ENCODE data around the gene TTC7B.

TTC7B gene

DNA sequence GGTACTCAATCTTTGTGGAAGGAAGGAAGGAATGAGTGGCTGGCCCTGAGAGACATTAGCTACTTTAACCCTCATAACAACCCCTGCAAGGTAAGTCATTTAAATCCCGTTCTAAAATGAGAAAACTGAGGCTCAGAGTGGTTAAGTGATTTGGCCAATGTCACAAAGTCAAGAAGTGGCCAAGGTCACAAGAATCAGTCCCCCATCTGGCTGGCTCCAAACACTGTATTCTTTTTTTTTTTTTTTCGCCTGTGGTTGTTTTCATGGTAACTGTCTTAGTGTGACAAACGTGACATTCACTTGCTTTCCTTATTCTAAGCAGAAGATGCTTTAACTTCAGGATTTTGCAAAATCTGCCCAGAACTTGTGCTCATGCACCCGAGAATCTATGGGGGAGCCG is 2.8 kb downstream of the TTC7B start:
- Histone ChIP-seq H3K4me1 (ENCODE audit: control insufficient read depth in 2 of 2, insufficient read depth in 1 of 2, low read depth in 1 of 2, low read length in 2 of 2) (peaks cover 0 to 7% of the 10 kb centered on the region in 2 donors), H4K91ac (ENCODE audit: low read depth, low read length, poor library complexity) (no peak overlapping the region), H3K4me3 (ENCODE audit: low read length in 2 of 2) (no peak overlapping the region), H2BK12ac (ENCODE audit: low read length) (no peak overlapping the region), H3K9me3 (replicated peaks in 1 of 2; ENCODE audit: control insufficient read depth in 2 of 2, insufficient read depth in 1 of 2, low read depth in 1 of 2, low read length in 2 of 2) (no peaks in the 10 kb centered on the region), H3K36me3 (replicated peaks in 1 of 2; ENCODE audit: control insufficient read depth in 2 of 2, insufficient read depth in 2 of 2, low read length in 2 of 2) (no peaks in the 10 kb centered on the region), H3K4me2 (ENCODE audit: insufficient read depth, low read length, poor library complexity, severe bottlenecking) (no peak overlapping the region), H3K27ac (replicated peaks; ENCODE audit: low read length) (no peak overlapping the region), H2AK5ac (ENCODE audit: low read depth, low read length) (no peak overlapping the region), H3K9ac (ENCODE audit: low read depth, low read length, poor library complexity) (no peak overlapping the region), H2BK120ac (ENCODE audit: low read depth, low read length) (no peak overlapping the region), H4K8ac (ENCODE audit: low read depth, low read length) (no peak overlapping the region), H3K23ac (ENCODE audit: low read depth, low read length, poor library complexity) (no peak overlapping the region), H3K4ac (ENCODE audit: low read length) (no peak overlapping the region), H3K18ac (ENCODE audit: low read length) (no peak overlapping the region), H3K79me1 (ENCODE audit: low read depth, low read length) (no peaks in the 10 kb centered on the region), H2BK5ac (ENCODE audit: low read length) (no peak overlapping the region), H2AFZ (ENCODE audit: low read length) (no peak overlapping the region), H2BK15ac (ENCODE audit: low read length) (no peak overlapping the region), H3K27me3 (ENCODE audit: control insufficient read depth in 3 of 3, insufficient read depth in 3 of 3, low read depth in 1 of 3, low read length in 3 of 3) (peaks cover 0 to 4% (median 0%) of the 10 kb centered on the region in 3 experiments), H3K14ac (ENCODE audit: low read length) (no peak overlapping the region)
- no CpG with 5 or more reads among the region's 5 CpGs for WGBS, 2 donors (ENCODE audit: extremely low coverage in 2 of 2, insufficient read length in 2 of 2, insufficient replicate concordance in 1 of 2)
- DNase-seq (ENCODE audit: low spot score): no peak

DNA sequence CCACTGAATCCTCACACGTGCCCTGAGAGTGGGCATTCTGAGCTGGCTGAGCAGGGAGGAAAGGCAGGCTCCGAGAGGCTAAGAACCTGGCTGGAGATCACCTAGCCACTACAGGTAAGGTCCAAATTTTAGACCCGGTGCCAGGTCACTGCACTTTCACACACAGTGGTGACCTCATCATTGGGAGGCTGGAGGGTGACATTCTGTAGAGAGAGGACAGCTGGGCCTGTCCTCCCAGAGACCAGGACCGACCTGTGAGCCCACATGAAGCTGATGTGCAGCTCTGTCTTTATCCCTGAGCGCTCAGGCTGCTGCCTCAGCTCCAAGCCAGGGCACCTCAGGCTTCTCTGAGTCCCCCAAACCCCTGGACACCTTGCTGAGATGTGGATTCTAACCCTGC is 4.1 kb downstream of the TTC7B start:
- H2AK5ac ChIP-seq (ENCODE audit: low read depth, low read length): no peak overlapping the region
- H3K18ac ChIP-seq (ENCODE audit: low read length): no peak overlapping the region
- H4K8ac ChIP-seq (ENCODE audit: low read depth, low read length): no peak overlapping the region
- peak overlapping the region; percentile 39 for H3K9ac ChIP-seq (ENCODE audit: low read depth, low read length, poor library complexity)
- no peaks in the 10 kb centered on the region for H3K9me3 ChIP-seq (replicated peaks in 1 of 2; ENCODE audit: control insufficient read depth in 2 of 2, insufficient read depth in 1 of 2, low read depth in 1 of 2, low read length in 2 of 2)
- H2AFZ ChIP-seq (ENCODE audit: low read length): no peak overlapping the region
- no CpG with 5 or more reads among the region's 5 CpGs for WGBS, 2 donors (ENCODE audit: extremely low coverage in 2 of 2, insufficient read length in 2 of 2, insufficient replicate concordance in 1 of 2)
- H2BK5ac ChIP-seq (ENCODE audit: low read length): no peak overlapping the region
- H3K4me2 ChIP-seq (ENCODE audit: insufficient read depth, low read length, poor library complexity, severe bottlenecking): no peak overlapping the region
- H3K27me3 ChIP-seq (ENCODE audit: control insufficient read depth in 3 of 3, insufficient read depth in 3 of 3, low read depth in 1 of 3, low read length in 3 of 3): peaks cover 0 to 4% (median 0%) of the 10 kb centered on the region in 3 experiments
- no peak overlapping the region for H4K91ac ChIP-seq (ENCODE audit: low read depth, low read length, poor library complexity)
- no peak overlapping the region for H2BK120ac ChIP-seq (ENCODE audit: low read depth, low read length)
- H3K27ac ChIP-seq (replicated peaks; ENCODE audit: low read length): no peak overlapping the region
- H2BK15ac ChIP-seq (ENCODE audit: low read length): no peak overlapping the region
- H2BK12ac ChIP-seq (ENCODE audit: low read length): no peak overlapping the region
- H3K14ac ChIP-seq (ENCODE audit: low read length): no peak overlapping the region
- no peaks in the 10 kb centered on the region for H3K36me3 ChIP-seq (replicated peaks in 1 of 2; ENCODE audit: control insufficient read depth in 2 of 2, insufficient read depth in 2 of 2, low read length in 2 of 2)
- no peak overlapping the region for H3K4me3 ChIP-seq (ENCODE audit: low read length in 2 of 2)
- peaks cover 0 to 7% of the 10 kb centered on the region in 2 donors for H3K4me1 ChIP-seq (ENCODE audit: control insufficient read depth in 2 of 2, insufficient read depth in 1 of 2, low read depth in 1 of 2, low read length in 2 of 2)
- H3K23ac ChIP-seq (ENCODE audit: low read depth, low read length, poor library complexity): no peak overlapping the region
- no peak for DNase-seq (ENCODE audit: low spot score)
- H3K79me1 ChIP-seq (ENCODE audit: low read depth, low read length): no peaks in the 10 kb centered on the region
- no peak overlapping the region for H3K4ac ChIP-seq (ENCODE audit: low read length)

DNA sequence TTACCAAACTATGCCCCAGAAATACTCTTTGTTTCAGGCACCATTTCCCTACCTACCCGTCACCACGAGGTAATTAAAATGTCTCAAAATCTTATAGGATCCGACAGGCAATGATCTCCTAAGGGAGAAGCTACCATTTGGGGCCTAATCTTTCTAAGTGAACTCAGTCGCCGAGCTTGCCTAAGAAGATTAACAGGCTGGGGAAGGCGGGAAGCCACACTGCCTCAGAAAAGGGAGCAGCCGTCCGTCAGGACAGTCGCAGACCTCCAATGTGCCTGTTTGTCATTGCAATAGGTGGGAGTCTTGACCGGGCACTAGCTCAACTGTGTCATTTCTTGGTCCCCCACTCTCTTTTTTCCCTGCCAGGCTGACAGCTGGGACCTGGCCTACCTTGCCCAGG is 4.6 kb downstream of the TTC7B start:
- no peak overlapping the region for H3K4me2 ChIP-seq (ENCODE audit: insufficient read depth, low read length, poor library complexity, severe bottlenecking)
- H3K79me1 ChIP-seq (ENCODE audit: low read depth, low read length): no peaks in the 10 kb centered on the region
- H3K9me3 ChIP-seq (replicated peaks in 1 of 2; ENCODE audit: control insufficient read depth in 2 of 2, insufficient read depth in 1 of 2, low read depth in 1 of 2, low read length in 2 of 2): no peaks in the 10 kb centered on the region
- no peak overlapping the region for H2AK5ac ChIP-seq (ENCODE audit: low read depth, low read length)
- H2BK12ac ChIP-seq (ENCODE audit: low read length): no peak overlapping the region
- no peak overlapping the region for H4K91ac ChIP-seq (ENCODE audit: low read depth, low read length, poor library complexity)
- H2BK5ac ChIP-seq (ENCODE audit: low read length): no peak overlapping the region
- H2AFZ ChIP-seq (ENCODE audit: low read length): no peak overlapping the region
- H3K27me3 ChIP-seq (ENCODE audit: control insufficient read depth in 3 of 3, insufficient read depth in 3 of 3, low read depth in 1 of 3, low read length in 3 of 3): peaks cover 0 to 4% (median 0%) of the 10 kb centered on the region in 3 experiments
- no peak overlapping the region for H3K4ac ChIP-seq (ENCODE audit: low read length)
- peaks cover 0 to 6% of the 10 kb centered on the region in 2 donors for H3K4me1 ChIP-seq (ENCODE audit: control insufficient read depth in 2 of 2, insufficient read depth in 1 of 2, low read depth in 1 of 2, low read length in 2 of 2)
- H4K8ac ChIP-seq (ENCODE audit: low read depth, low read length): no peak overlapping the region
- DNase-seq (ENCODE audit: low spot score): no peak
- H3K18ac ChIP-seq (ENCODE audit: low read length): no peak overlapping the region
- no peaks in the 10 kb centered on the region for H3K36me3 ChIP-seq (replicated peaks in 1 of 2; ENCODE audit: control insufficient read depth in 2 of 2, insufficient read depth in 2 of 2, low read length in 2 of 2)
- H3K14ac ChIP-seq (ENCODE audit: low read length): no peak overlapping the region
- no peak overlapping the region for H3K27ac ChIP-seq (replicated peaks; ENCODE audit: low read length)
- H2BK15ac ChIP-seq (ENCODE audit: low read length): no peak overlapping the region
- H3K9ac ChIP-seq (ENCODE audit: low read depth, low read length, poor library complexity): peak overlapping the region; percentile 39
- no peak overlapping the region for H3K23ac ChIP-seq (ENCODE audit: low read depth, low read length, poor library complexity)
- no peak overlapping the region for H2BK120ac ChIP-seq (ENCODE audit: low read depth, low read length)
- WGBS, 2 donors (ENCODE audit: extremely low coverage in 2 of 2, insufficient read length in 2 of 2, insufficient replicate concordance in 1 of 2): no CpG with 5 or more reads among the region's 10 CpGs
- H3K4me3 ChIP-seq (ENCODE audit: low read length in 2 of 2): no peak overlapping the region

DNA sequence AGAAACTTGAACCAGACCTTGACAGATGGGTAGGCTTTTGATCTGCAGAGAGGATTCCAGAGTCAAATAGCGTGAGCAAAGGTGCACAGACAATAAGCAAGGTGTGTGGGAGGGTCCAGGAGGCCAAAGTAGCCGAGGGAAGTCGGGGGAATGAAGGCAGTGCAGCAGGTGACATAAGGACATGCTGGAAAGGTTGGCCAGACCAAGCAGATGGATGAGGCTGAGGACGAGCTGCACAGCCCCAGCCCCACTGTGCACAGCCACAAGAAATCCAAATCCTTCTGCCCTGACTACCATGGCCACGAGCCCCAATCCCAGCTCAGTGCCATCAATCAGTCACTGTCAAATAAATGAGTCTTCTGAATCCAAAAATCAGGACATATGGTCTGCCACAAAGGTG is 5.4 kb downstream of the TTC7B start:
- no CpG with 5 or more reads among the region's 5 CpGs for WGBS, 2 donors (ENCODE audit: extremely low coverage in 2 of 2, insufficient read length in 2 of 2, insufficient replicate concordance in 1 of 2)
- H3K36me3 ChIP-seq (replicated peaks in 1 of 2; ENCODE audit: control insufficient read depth in 2 of 2, insufficient read depth in 2 of 2, low read length in 2 of 2): no peaks in the 10 kb centered on the region
- H2BK5ac ChIP-seq (ENCODE audit: low read length): no peak overlapping the region
- H2BK15ac ChIP-seq (ENCODE audit: low read length): no peak overlapping the region
- no peak overlapping the region for H4K8ac ChIP-seq (ENCODE audit: low read depth, low read length)
- no peaks in the 10 kb centered on the region for H3K9me3 ChIP-seq (replicated peaks in 1 of 2; ENCODE audit: control insufficient read depth in 2 of 2, insufficient read depth in 1 of 2, low read depth in 1 of 2, low read length in 2 of 2)
- no peak overlapping the region for H3K4me2 ChIP-seq (ENCODE audit: insufficient read depth, low read length, poor library complexity, severe bottlenecking)
- no peaks in the 10 kb centered on the region for H3K79me1 ChIP-seq (ENCODE audit: low read depth, low read length)
- no peak overlapping the region for H3K18ac ChIP-seq (ENCODE audit: low read length)
- H3K27ac ChIP-seq (replicated peaks; ENCODE audit: low read length): no peak overlapping the region
- H4K91ac ChIP-seq (ENCODE audit: low read depth, low read length, poor library complexity): no peak overlapping the region
- no peak overlapping the region for H3K9ac ChIP-seq (ENCODE audit: low read depth, low read length, poor library complexity)
- peaks cover 0 to 4% (median 0%) of the 10 kb centered on the region in 3 experiments for H3K27me3 ChIP-seq (ENCODE audit: control insufficient read depth in 3 of 3, insufficient read depth in 3 of 3, low read depth in 1 of 3, low read length in 3 of 3)
- H3K4ac ChIP-seq (ENCODE audit: low read length): no peak overlapping the region
- peaks cover 0 to 6% of the 10 kb centered on the region in 2 donors for H3K4me1 ChIP-seq (ENCODE audit: control insufficient read depth in 2 of 2, insufficient read depth in 1 of 2, low read depth in 1 of 2, low read length in 2 of 2)
- no peak overlapping the region for H2BK12ac ChIP-seq (ENCODE audit: low read length)
- DNase-seq (ENCODE audit: low spot score): no peak
- H3K4me3 ChIP-seq (ENCODE audit: low read length in 2 of 2): no peak overlapping the region
- H2AK5ac ChIP-seq (ENCODE audit: low read depth, low read length): no peak overlapping the region
- no peak overlapping the region for H3K14ac ChIP-seq (ENCODE audit: low read length)
- no peak overlapping the region for H2BK120ac ChIP-seq (ENCODE audit: low read depth, low read length)
- H2AFZ ChIP-seq (ENCODE audit: low read length): no peak overlapping the region
- H3K23ac ChIP-seq (ENCODE audit: low read depth, low read length, poor library complexity): no peak overlapping the region
